K562 (cell line): ENCODE results near the gene IMPG1.

Experiments
- CBX5 ChIP-seq: IDR thresholded peaks from 2 replicates; pipeline ENCODE4 v1.6.1; 2014; ENCODE audit warnings: low read depth, borderline replicate concordance
- KDM5B ChIP-seq: fragments of 200-600 bp; sonication (generic); IDR thresholded peaks from 2 replicates; pipeline ENCODE4 v1.6.1; 2012; ENCODE audit warnings: low read depth, mild to moderate bottlenecking, moderate library complexity, low read length, control low read depth, inconsistent platforms; ENCODE audit not compliant: insufficient replicate concordance
- MTA3 ChIP-seq: fragments of 450-650 bp; formaldehyde crosslinking; IDR thresholded peaks from 2 replicates; pipeline ENCODE4 v1.6.1; 2017; ENCODE audit warnings: mild to moderate bottlenecking, borderline replicate concordance
- OTX1 ChIP-seq: fragments of 450-650 bp; formaldehyde crosslinking; IDR thresholded peaks from 2 replicates; pipeline ENCODE4 v1.4.0; 2022; ENCODE audit warnings: mild to moderate bottlenecking
- POLR2A ChIP-seq: fragments of 450-650 bp; conservative IDR thresholded peaks from 2 replicates; pipeline ENCODE4 v1.6.1; 2016
- POLR2AphosphoS5 ChIP-seq: IDR thresholded peaks from 2 replicates; pipeline ENCODE4 v1.6.1; 2011; ENCODE audit warnings: mild to moderate bottlenecking, low read depth, low read length, moderate library complexity; ENCODE audit not compliant: control insufficient read depth, insufficient read depth
- RAD21 ChIP-seq, 2 experiments: fragments of 250-450 bp in 1 of 2; fragments of 450-650 bp in 1 of 2; sonication (Bioruptor Pico) in 1 of 2; formaldehyde crosslinking in 1 of 2; IDR thresholded peaks in 1 of 2; conservative IDR thresholded peaks in 1 of 2; 2 replicates each; pipeline versions ENCODE4 v1.4.0 to v1.8.0; 2020 to 2022; ENCODE audit warnings: mild to moderate bottlenecking in 2 of 2, moderate library complexity in 1 of 2
- ZNF140 ChIP-seq: fragments of 250-450 bp; sonication (Bioruptor Pico); IDR thresholded peaks from 2 replicates; pipeline ENCODE4 v1.8.0; 2021; ENCODE audit warnings: moderate library complexity, mild to moderate bottlenecking, inconsistent platforms
- ZNF57 ChIP-seq: fragments of 450-650 bp; formaldehyde crosslinking; IDR thresholded peaks from 2 replicates; pipeline ENCODE4 v1.4.0; 2020; ENCODE audit warnings: mild to moderate bottlenecking, moderate library complexity
- TF ChIP-seq, protein P1 (sequence below), 3 experiments: IDR thresholded peaks in 2 of 3; conservative IDR thresholded peaks in 1 of 3; 2 replicates each; pipeline ENCODE4 v1.5.1; 2011 to 2012; ENCODE audit warnings: low read length in 3 of 3, mild to moderate bottlenecking in 3 of 3, control low read depth in 2 of 3, improper control_type of control experiment in 1 of 3, inconsistent platforms in 1 of 3, low read depth in 1 of 3, mixed read lengths in 1 of 3, moderate library complexity in 1 of 3; ENCODE audit not compliant: insufficient read depth in 2 of 3

DNA sequence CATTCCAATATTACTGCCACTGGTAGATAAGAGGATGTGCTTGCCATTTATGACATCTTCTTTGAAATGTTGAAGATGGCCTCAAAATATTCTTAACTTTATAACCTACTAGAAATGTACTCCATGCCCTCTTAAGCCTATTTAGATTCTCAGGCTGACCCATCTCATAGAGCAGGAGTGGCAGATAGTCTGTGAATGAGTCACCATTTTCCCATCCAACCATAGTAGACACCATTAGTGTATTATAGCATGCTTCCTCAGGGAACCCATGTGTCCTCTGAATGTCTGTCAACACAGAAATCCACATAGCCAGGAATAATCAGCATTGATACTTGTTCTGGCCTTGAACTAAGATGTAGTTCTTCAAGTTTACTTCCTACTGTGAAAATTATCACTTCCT, 150.2 kb downstream of the IMPG1 start:
- TF ChIP-seq, protein P1, sequence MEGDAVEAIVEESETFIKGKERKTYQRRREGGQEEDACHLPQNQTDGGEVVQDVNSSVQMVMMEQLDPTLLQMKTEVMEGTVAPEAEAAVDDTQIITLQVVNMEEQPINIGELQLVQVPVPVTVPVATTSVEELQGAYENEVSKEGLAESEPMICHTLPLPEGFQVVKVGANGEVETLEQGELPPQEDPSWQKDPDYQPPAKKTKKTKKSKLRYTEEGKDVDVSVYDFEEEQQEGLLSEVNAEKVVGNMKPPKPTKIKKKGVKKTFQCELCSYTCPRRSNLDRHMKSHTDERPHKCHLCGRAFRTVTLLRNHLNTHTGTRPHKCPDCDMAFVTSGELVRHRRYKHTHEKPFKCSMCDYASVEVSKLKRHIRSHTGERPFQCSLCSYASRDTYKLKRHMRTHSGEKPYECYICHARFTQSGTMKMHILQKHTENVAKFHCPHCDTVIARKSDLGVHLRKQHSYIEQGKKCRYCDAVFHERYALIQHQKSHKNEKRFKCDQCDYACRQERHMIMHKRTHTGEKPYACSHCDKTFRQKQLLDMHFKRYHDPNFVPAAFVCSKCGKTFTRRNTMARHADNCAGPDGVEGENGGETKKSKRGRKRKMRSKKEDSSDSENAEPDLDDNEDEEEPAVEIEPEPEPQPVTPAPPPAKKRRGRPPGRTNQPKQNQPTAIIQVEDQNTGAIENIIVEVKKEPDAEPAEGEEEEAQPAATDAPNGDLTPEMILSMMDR (IDR thresholded peaks at IDR 0.05 in 2 of 3, conservative IDR thresholded peaks at IDR 0.05 in 1 of 3; ENCODE audit: insufficient read depth in 2 of 3, low read depth in 1 of 3, low read length in 3 of 3): no peak
- TF ChIP-seq ZNF140 (CRISPR knock-in tag): no peak
- TF ChIP-seq MTA3: no peak
- TF ChIP-seq CBX5: no peak
- TF ChIP-seq POLR2A: no peak
- TF ChIP-seq KDM5B: no peak
- TF ChIP-seq OTX1 (CRISPR knock-in tag): no peak
- TF ChIP-seq RAD21 (CRISPR knock-in tag; conservative IDR thresholded peaks at IDR 0.05 in 1 of 2, IDR thresholded peaks at IDR 0.05 in 1 of 2): no peak
- TF ChIP-seq POLR2AphosphoS5: no peak
- no peak for TF ChIP-seq ZNF57 (CRISPR knock-in tag)
